GM21737 (cell line): ENCODE measurements around the gene PFN2.
A peak's percentile ranks its signal among the peaks of the same experiment; 100 is the strongest.
"Not testable (repeated sequence)": the region's sequence is repeated elsewhere in the genome, so short reads cannot be mapped to it uniquely, and the experiment has no call there.

Source experiments
- ATAC-seq: cut with Tn5 transposase; IDR thresholded peaks from one replicate; pipeline ENCODE4 v1.9.1; 2021; ENCODE audit warnings: mild to moderate bottlenecking, moderate library complexity; ENCODE audit not compliant: unreplicated experiment

PFN2 gene

DNA sequence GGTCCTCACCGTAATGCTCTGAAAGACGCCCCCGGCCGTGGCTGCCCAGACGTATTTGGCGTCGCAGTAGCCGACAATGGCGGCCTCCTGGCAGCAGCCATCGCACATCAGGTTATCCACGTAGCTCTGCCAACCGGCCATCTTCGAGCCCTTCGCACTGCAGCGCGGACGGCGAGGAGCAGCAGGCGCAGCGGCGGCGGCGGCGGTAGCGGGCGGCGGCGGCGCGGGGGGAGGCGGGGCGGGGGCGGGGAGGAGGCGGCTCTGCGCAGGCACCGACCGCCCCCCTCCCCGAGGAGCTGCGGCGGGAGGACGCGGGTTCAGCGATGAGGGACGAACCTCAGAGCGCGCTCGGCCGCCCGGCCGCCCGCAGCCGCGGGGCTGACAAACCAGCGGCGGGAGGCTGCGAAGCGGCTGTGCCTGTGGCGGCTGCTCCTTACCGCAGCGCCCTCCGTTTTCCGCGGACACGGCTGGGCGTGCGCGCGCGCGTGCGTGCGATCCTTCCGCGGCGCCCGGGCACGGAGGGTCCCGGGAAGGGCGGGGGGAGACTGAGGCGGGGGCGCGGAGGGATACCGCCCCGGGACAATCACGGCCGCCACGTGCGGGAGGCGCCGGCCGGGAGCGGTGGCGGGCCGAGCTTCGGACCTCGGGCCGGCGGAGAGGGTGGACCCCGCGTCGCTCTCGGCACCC, at the start of gene PFN2:
TSS of gene PFN2 (minus strand) at position 180 of the 687 bp plus-strand sequence. CDS start at position 141, 39 bp downstream.
- ATAC-seq, result peak; percentile 46

DNA sequence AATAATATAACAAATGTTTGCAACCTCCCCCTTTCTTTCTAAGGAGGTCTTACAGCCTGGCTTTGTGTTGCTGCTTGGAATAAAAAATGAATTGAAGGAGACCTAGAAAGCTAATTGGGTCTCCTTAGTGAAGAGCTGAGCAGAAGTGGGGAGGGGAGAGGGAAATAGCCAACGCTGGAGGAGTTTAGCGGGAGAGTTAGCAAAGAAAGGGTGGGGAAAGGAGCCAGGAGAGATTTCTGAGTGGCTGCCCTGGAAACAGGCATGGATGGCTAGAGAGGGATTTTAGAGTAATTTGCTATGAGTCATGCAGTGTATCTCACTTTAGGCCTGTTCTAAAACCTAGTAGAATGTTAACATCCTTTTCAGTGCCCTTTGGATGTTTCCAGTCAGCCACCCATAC, 45.2 kb upstream of the PFN2 start:
- no peak for ATAC-seq

DNA sequence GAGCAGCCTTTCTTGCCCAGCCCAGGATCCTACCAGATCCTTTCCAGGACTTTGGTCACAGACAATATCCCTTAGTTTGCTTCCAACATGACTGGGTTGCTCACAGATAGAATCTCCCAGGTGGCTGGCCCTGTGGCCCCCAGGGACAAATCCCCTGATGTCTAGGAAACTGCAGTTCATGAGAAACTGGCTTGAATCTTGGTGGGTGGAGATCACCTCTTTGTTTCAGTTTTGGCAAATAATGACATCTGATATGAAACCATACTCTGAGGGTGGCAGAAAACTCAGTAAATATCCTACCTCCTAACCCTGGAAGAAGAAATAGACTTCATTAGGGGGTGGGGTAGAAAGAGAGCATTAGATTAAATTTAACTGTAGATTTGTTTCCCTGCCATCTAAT, 44.1 kb upstream of the PFN2 start:
- no peak for ATAC-seq

GRCh38 chr3:150013801-150014200, 43.1 kb upstream of the PFN2 start:
- no peak for ATAC-seq

DNA sequence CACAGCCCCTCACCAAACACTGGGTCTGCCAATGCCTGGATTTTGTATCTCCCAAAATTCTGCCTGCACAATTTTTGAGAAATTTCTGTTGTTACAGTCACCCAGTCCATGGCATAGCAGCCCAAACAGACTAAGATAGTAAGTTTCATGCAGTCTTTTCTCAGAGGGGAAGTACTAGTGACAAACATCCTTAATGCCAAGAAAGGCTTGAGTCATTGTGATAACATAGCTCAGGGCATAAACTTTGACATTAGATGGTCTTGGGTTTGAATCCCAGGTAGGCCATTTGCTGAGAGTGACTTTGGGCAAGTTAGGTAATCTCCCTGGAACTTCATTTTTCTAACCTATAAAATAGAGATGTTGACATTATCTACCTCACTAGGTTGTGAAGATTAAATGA, 36.1 kb upstream of the PFN2 start:
- no peak for ATAC-seq

DNA sequence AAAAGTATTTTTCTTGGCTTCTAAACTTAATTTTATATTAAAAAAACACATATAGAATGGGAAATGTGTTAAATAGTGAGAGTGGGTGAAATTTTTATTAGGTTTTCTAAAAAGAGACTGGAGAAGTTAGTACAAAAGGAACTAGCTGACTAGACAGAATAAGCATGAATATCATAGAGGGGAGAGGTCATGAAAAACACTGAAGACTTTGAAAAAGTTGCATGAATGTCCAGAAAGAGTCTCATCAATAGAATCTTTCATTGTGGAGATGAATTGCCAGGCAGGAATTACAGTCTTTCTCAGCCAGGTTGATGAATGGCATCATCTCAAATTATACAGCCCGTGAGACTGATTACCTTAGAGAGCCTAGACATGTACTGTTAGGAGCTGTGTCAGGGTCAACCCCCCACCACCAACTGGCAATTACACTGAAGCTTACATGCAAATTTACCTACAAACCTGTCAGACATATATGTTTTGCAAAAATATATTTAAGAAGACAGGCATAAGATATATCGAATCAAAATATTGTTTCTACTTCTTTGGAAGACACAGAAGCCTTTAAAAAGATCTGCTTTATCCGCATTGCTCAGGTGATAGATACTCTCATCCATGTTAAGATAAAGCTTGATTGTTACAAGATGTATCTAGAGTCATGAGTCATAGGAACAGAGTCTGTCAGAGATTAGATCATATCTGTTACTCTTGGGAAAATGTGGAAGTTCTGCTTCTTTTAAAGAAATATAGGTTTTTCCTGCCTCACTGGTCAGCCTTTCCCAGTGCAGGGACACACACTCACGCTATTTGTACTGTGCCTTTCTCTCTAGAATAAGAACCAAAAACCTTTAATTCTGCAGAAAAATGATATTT, 34.8 kb upstream of the PFN2 start:
- ATAC-seq, result no peak

GRCh38 chr3:150000641-150001040, 29.9 kb upstream of the PFN2 start:
- ATAC-seq, result no peak

- ATAC-seq, result no peak
Observed at GRCh38 chr3:149999421-149999820, 28.7 kb upstream of the PFN2 start.

DNA sequence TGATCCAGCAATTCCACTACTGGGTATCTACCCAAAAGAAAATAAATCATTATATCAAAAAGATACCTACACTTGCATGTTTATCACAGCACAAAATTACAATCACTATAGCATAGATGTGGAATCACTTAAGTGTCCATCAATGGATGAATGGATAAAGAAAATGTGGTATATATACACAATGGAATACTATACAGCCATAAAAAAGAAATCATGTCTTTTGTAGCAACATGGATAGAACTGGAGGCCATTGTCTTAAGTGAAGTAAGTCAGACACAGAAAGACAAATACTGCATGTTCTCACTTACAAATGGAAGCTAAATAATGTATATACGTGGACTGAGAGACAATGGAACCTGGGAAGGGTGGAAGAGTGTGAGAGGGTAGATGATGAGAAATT, 28.3 kb upstream of the PFN2 start:
- no peak for ATAC-seq

GRCh38 chr3:149992416-149993058, 21.8 kb upstream of the PFN2 start:
- ATAC-seq, result no peak

DNA sequence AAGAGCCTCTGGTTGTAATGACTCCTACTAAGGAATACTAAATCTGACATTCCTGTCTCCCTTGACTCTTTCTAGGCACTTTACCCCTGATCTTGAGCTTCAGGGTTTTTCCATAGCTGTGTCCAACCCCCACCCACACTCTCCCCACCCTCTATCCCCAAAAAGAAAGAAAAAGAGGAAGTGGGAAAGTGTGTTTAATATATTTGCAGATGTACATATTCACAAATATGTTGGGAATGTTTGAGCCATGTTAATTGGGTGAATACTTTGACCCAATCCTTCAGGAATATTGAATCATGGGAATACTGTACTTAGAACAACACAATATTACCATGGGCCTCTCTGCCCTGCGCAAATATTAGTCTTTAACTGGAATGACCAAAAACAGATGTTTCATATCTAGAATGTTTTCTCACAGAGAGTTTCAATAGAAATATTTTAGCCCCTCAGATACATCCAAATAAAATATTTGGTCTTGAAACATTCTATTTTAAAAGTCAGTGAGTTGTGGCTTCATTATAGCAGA, 19.8 kb upstream of the PFN2 start:
- ATAC-seq, result no peak

GRCh38 chr3:149989307-149989706, 18.6 kb upstream of the PFN2 start:
- no peak for ATAC-seq

GRCh38 chr3:149983628-149984027, 12.9 kb upstream of the PFN2 start:
- ATAC-seq, result no peak

DNA sequence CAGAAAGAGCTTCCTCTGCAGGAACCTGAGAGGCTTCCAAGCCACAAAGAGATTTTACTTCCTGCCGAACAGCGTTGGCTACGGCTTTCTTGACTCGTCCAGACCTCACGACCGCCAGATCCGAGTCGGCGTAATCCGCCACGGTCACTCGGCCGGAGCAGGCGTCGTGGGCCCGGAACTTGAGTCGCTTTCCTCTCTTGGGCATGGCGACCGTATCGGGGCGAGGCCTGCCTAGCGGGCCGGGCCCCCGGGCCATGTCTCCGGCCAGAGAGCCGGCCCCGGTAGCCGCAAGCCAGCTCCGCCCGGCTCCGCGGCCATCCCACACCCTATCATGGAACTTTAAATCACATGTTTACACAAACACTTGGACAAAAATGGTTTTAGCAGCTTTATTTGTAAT, 12.4 kb upstream of the PFN2 start:
- ATAC-seq, result not testable (repeated sequence)

GRCh38 chr3:149981979-149982378, 11.3 kb upstream of the PFN2 start:
- not testable (repeated sequence) for ATAC-seq

GRCh38 chr3:149977386-149977785, 6.7 kb upstream of the PFN2 start:
- no peak for ATAC-seq

DNA sequence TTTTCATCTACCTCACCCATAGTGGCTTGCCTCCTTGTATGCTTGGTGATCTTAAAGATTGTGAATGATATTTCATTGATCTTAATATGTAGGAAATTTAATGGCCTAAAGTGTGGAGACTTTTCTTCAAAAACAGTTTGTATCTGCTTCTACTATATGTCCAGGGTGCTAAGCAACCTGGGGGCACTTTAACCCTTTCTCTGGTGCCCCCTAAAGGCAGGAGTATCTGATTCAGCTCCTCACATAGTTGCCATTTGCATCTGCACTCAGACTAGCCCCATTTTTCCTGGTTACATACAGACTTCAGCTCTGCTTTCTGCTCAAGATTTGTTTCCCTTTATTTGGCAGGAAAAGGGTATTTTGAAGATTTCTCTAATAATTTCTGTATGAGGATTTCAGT, 5.2 kb upstream of the PFN2 start:
- no peak for ATAC-seq

DNA sequence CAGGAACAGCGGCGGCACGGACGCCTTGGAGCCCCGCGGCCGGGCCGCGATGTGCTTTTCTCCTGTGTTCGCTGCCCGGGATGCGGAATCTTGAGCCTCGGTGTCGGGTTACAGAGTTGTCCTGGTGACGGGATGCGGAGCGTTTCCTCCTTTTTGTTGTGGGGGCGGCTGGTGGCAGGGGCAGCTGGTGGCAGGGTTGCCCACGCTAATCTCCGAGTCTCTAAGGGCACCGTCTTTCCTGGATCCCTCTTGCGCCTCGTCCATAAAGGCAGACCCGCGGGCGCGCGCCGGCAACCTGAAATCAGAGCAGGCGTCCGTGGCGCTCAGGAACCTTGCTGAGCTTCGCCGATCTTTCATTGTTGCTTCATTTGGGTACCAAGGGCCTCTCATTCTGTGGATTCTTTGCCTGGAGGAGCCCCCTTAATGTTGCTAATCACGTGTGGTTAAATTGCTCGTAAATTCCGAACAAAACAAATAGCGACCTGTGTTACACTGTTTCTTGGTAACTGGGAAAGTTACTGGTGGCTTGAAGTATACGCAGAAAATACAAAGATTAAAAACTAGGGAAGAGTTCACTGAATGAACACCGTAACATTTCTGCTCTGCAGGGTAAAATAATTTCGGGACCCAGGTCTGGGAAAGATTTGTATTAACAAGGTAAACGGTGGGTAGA, 844 bp upstream of the PFN2 start:
- ATAC-seq, result no peak

GRCh38 chr3:149969940-149970715, 567 bp downstream of the PFN2 start:
- ATAC-seq, result peak; percentile 72
